Measurements from ENCODE around the gene RAD51B. TPM values are rescaled to one million over a fixed set of nuclear protein-coding genes. Genes with fewer than 3 reads are reported as not detected.
A peak's percentile ranks its signal among the peaks of the same experiment; 100 is the strongest.

RAD51B gene
- total RNA-seq, 1 experiment from 2014 or later = 29.9 TPM

DNA sequence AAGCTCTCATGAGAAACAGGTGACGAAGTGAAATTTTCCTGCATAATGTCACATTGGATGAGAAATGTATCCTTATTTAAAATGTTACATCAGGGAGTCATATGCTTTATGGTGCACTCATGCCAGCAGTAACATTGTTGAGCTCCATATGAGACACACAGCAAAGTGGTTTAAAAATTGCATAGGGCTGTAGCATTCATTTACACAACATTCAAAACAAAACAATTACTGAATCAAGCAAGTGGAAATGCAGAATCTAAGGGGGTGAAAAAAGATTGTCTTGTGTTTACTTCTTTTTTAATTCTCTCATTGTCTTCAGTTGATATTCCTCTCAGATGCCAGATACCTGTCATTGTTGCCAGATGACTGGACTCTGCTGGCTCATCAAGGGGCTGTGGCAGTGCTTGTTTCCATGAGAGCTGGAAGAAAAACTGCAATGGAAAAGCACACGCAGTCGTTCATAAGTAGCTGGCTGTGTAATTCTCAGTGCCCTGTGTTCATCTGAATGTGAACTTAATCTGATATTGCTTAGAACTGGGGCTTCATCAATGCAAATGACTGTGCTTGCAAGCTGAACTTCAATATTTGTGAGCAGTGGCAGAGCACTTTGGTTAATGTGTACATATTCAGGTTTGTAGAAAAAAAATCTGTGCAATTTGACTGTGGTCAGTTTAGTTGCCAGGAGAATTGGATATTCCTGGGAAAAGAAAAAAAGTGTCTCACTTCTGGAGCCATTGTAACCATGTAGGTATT lies 305.6 kb downstream of the RAD51B start:
- POLR2A ChIA-PET (ENCODE audit: unreplicated experiment) = interaction anchor here (0.6 kb wide), 1 partner anchor 10 kb away, joined by 11 read pairs; no protein-coding TSS in a partner anchor
- TF ChIP-seq EZH2 (IDR thresholded peaks at IDR 0.05; ENCODE audit: low read depth) = no peak
- TF ChIP-seq, protein P1, sequence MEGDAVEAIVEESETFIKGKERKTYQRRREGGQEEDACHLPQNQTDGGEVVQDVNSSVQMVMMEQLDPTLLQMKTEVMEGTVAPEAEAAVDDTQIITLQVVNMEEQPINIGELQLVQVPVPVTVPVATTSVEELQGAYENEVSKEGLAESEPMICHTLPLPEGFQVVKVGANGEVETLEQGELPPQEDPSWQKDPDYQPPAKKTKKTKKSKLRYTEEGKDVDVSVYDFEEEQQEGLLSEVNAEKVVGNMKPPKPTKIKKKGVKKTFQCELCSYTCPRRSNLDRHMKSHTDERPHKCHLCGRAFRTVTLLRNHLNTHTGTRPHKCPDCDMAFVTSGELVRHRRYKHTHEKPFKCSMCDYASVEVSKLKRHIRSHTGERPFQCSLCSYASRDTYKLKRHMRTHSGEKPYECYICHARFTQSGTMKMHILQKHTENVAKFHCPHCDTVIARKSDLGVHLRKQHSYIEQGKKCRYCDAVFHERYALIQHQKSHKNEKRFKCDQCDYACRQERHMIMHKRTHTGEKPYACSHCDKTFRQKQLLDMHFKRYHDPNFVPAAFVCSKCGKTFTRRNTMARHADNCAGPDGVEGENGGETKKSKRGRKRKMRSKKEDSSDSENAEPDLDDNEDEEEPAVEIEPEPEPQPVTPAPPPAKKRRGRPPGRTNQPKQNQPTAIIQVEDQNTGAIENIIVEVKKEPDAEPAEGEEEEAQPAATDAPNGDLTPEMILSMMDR (conservative IDR thresholded peaks at IDR 0.05) = no peak
- no peak overlapping the region for H2AFZ ChIP-seq

DNA sequence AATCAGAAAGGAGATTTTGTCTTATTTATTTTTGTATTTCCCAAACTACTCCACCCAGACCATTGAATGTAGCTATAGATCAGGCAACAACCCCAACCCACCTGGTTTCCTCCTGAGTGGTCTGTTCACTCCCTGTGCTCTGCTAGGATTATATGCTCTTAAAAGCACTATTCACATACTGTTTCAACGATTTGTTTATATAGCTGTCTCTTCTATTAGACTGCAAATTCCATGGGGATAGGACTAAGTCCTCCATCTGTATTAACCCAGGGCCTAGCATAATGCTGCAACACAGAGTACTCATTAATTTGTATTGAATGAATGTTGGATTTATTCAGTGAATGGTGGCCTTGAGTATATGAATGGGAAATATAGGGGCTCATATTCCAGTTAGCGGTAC lies 307.6 kb downstream of the RAD51B start:
- Histone ChIP-seq H3K4me2 (no peak overlapping the region), H3K4me3 (no peak overlapping the region), H3K9me2 (ENCODE audit: insufficient read depth) (no peaks in the 10 kb centered on the region), H2AFZ (no peak overlapping the region), H3K27ac (no peak overlapping the region), H3K4me1 (replicated peaks; ENCODE audit: insufficient read depth) (peaks cover 7% of the 10 kb centered on the region), H3K9me3 (ENCODE audit: insufficient read depth, low read depth) (no peaks in the 10 kb centered on the region; the same call in 1 of the 2 replicates), H4K20me1 (ENCODE audit: insufficient read depth) (no peaks in the 10 kb centered on the region), H3K27me3 (ENCODE audit: insufficient read depth, low read depth) (no peaks in the 10 kb centered on the region), H3K79me2 (ENCODE audit: low read depth) (no peaks in the 10 kb centered on the region), H3K36me3 (ENCODE audit: low read depth) (no peaks in the 10 kb centered on the region), H3F3A (ENCODE audit: insufficient read depth, low read depth) (0 out of 2 replicates have a peak, but pooled peaks cover 5% of the 10 kb centered on the region)
- peak in 1 of 2 experiments; percentile 5 for DNase-seq
- ChIA-PET POLR2A (ENCODE audit: unreplicated experiment) (no interaction called here), CTCF (no interaction called here)
- TF ChIP-seq, protein P1 (conservative IDR thresholded peaks at IDR 0.05) = no peak
- TF ChIP-seq EZH2 (IDR thresholded peaks at IDR 0.05; ENCODE audit: low read depth) = no peak
- intact Hi-C loops (cut with micrococcal nuclease; ENCODE audit: unreplicated experiment) = no loop called here
- BruUV-seq (replicated peaks) = no TSS peak

More for the DNA sequence above, 305.6 kb downstream of the RAD51B start:
- Histone ChIP-seq H3K27me3 (ENCODE audit: insufficient read depth, low read depth) (no peaks in the 10 kb centered on the region), H3F3A (ENCODE audit: insufficient read depth, low read depth) (0 out of 2 replicates have a peak, but pooled peaks cover 5% of the 10 kb centered on the region), H3K4me1 (replicated peaks; ENCODE audit: insufficient read depth) (peaks cover 7% of the 10 kb centered on the region), H3K4me3 (no peak overlapping the region), H3K36me3 (ENCODE audit: low read depth) (no peaks in the 10 kb centered on the region), H4K20me1 (ENCODE audit: insufficient read depth) (no peaks in the 10 kb centered on the region), H3K27ac (peak overlapping the region; percentile 25; the same call in 1 of the 2 replicates), H3K9me2 (ENCODE audit: insufficient read depth) (no peaks in the 10 kb centered on the region), H3K79me2 (ENCODE audit: low read depth) (no peaks in the 10 kb centered on the region), H3K4me2 (no peak overlapping the region), H3K9me3 (ENCODE audit: insufficient read depth, low read depth) (no peaks in the 10 kb centered on the region)
- BruUV-seq (replicated peaks) = no TSS peak
- CTCF ChIA-PET = interaction anchor here (0.6 kb wide), 1 partner anchor 40 kb away, joined by 4 read pairs; no protein-coding TSS in a partner anchor
- DNase-seq = peak; percentile 53 to 62
- intact Hi-C loops (cut with micrococcal nuclease; ENCODE audit: unreplicated experiment) = no loop called here

DNA sequence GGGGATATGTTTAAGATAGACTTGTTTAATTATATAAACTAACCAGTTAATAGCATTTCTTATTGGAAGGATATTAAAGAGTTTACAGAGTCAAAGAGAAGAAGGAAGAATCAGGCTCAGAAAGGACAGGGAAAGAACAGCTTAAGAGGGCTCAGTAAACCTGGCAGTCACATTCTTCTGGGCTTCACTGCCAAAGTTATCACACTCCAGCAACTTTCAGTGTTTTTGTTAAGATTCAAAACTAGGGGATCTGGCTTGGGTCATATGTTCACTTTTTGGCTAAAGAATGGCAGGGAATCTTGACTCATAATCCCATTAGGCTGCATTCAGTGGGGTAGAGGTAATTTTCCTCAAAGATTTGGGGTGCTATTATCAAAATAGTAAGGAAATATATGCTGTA lies 312.3 kb downstream of the RAD51B start:
- Histone ChIP-seq H3K9me3 (ENCODE audit: insufficient read depth, low read depth) (no peaks in the 10 kb centered on the region; the same call in 1 of the 2 replicates), H3K4me3 (no peak overlapping the region), H3K9me2 (ENCODE audit: insufficient read depth) (no peaks in the 10 kb centered on the region), H4K20me1 (ENCODE audit: insufficient read depth) (no peaks in the 10 kb centered on the region), H3K36me3 (ENCODE audit: low read depth) (no peaks in the 10 kb centered on the region), H3K27me3 (ENCODE audit: insufficient read depth, low read depth) (no peaks in the 10 kb centered on the region), H3K4me2 (no peak overlapping the region), H3K4me1 (replicated peaks; ENCODE audit: insufficient read depth) (no peaks in the 10 kb centered on the region), H3F3A (ENCODE audit: insufficient read depth, low read depth) (no peaks in the 10 kb centered on the region), H2AFZ (no peak overlapping the region), H3K79me2 (ENCODE audit: low read depth) (no peaks in the 10 kb centered on the region), H3K27ac (no peak overlapping the region)
- TF ChIP-seq EZH2 (IDR thresholded peaks at IDR 0.05; ENCODE audit: low read depth) = no peak
- CTCF ChIA-PET = no interaction called here
- intact Hi-C loops (cut with micrococcal nuclease; ENCODE audit: unreplicated experiment) = no loop called here
- POLR2A ChIA-PET (ENCODE audit: unreplicated experiment) = no interaction called here
- no TSS peak for BruUV-seq (replicated peaks)
- DNase-seq = no peak
